Measurements from ENCODE around the gene HYKK.

- no peak for TF ChIP-seq CTCF (IDR thresholded peaks at IDR 0.05)
- TF ChIP-seq EZH2 (IDR thresholded peaks at IDR 0.05), result no peak
Measured at GRCh38 chr15:78538358-78538757, 31.0 kb downstream of the HYKK start.

Measured in neural progenitor cell (in vitro differentiated cells).